Parathyroid adenoma (tissue), 2 donors: ENCODE results near the gene RHEBL1.

Experiments
- H2AFZ ChIP-seq: fragments of 300-600 bp; sonication (generic); one replicate; pipeline ENCODE4 v1.7.0; 2017; ENCODE audit warnings: antibody characterized with exemption, mild to moderate bottlenecking
- H3K27ac ChIP-seq: fragments of 300-600 bp; sonication (generic); one replicate; pipeline ENCODE4 v1.7.0; 2017
- H3K27me3 ChIP-seq: fragments of 300-600 bp; sonication (generic); one replicate; pipeline ENCODE4 v1.7.0; 2017; ENCODE audit warnings: low read length; ENCODE audit not compliant: control insufficient read depth, insufficient read depth
- H3K36me3 ChIP-seq: fragments of 300-600 bp; sonication (generic); one replicate; pipeline ENCODE4 v1.7.0; 2017; ENCODE audit warnings: low read length; ENCODE audit not compliant: control insufficient read depth, insufficient read depth
- H3K4me1 ChIP-seq: fragments of 300-600 bp; sonication (generic); one replicate; pipeline ENCODE4 v1.7.0; 2017; ENCODE audit warnings: control low read depth
- H3K4me2 ChIP-seq: fragments of 300-600 bp; sonication (generic); one replicate; pipeline ENCODE4 v1.7.0; 2017; ENCODE audit warnings: low read length
- H3K4me3 ChIP-seq: fragments of 300-600 bp; sonication (generic); one replicate; pipeline ENCODE4 v1.7.0; 2017; ENCODE audit warnings: low read depth, low read length
- H3K79me2 ChIP-seq: fragments of 300-600 bp; sonication (generic); one replicate; pipeline ENCODE4 v1.7.0; 2017; ENCODE audit warnings: control low read depth
- H3K9ac ChIP-seq: fragments of 300-600 bp; sonication (generic); one replicate; pipeline ENCODE4 v1.7.0; 2017; ENCODE audit warnings: mild to moderate bottlenecking
- H3K9me3 ChIP-seq: fragments of 300-600 bp; sonication (generic); one replicate; pipeline ENCODE4 v1.7.0; 2017; ENCODE audit warnings: low read length; ENCODE audit not compliant: control insufficient read depth
- CTCF ChIP-seq: fragments of 300-600 bp; sonication (generic); IDR thresholded peaks from one replicate; pipeline ENCODE4 v1.7.0; 2017; ENCODE audit warnings: antibody characterized with exemption, mild to moderate bottlenecking
- donor health status: primary hyperparathyroidism.

Gene RHEBL1

GRCh38 chr12:49043241-49043640 is 26.5 kb downstream of the RHEBL1 start:
- Histone ChIP-seq H3K27ac (no peak overlapping the region), H3K4me3 (no peak overlapping the region), H3K9me3 (no peaks in the 10 kb centered on the region), H3K9ac (no peak overlapping the region), H3K27me3 (no peaks in the 10 kb centered on the region), H2AFZ (no peak overlapping the region), H3K36me3 (no peaks in the 10 kb centered on the region), H3K4me1 (no peaks in the 10 kb centered on the region), H3K79me2 (no peaks in the 10 kb centered on the region), H3K4me2 (no peak overlapping the region)
- TF ChIP-seq CTCF = no peak

- Histone ChIP-seq H3K79me2 (no peaks in the 10 kb centered on the region), H3K9ac (no peak overlapping the region), H3K9me3 (no peaks in the 10 kb centered on the region), H2AFZ (no peak overlapping the region), H3K27ac (no peak overlapping the region), H3K4me2 (no peak overlapping the region), H3K36me3 (no peaks in the 10 kb centered on the region), H3K4me3 (no peak overlapping the region), H3K27me3 (no peaks in the 10 kb centered on the region), H3K4me1 (no peaks in the 10 kb centered on the region)
- no peak for TF ChIP-seq CTCF
These were observed 27.8 kb downstream of the RHEBL1 start for GRCh38 chr12:49041881-49042484.

GRCh38 chr12:49041036-49041880 is 28.5 kb downstream of the RHEBL1 start:
- Histone ChIP-seq H3K27ac (no peak overlapping the region), H3K36me3 (no peaks in the 10 kb centered on the region), H3K79me2 (no peaks in the 10 kb centered on the region), H3K9ac (no peak overlapping the region), H3K4me2 (no peak overlapping the region), H3K4me1 (no peaks in the 10 kb centered on the region), H3K4me3 (no peak overlapping the region), H3K27me3 (no peaks in the 10 kb centered on the region), H3K9me3 (no peaks in the 10 kb centered on the region), H2AFZ (no peak overlapping the region)
- no peak for TF ChIP-seq CTCF

GRCh38 chr12:49040364-49040855 is 29.4 kb downstream of the RHEBL1 start:
- Histone ChIP-seq H3K79me2 (no peaks in the 10 kb centered on the region), H3K27ac (no peak overlapping the region), H3K4me3 (no peak overlapping the region), H3K4me1 (no peaks in the 10 kb centered on the region), H2AFZ (no peak overlapping the region), H3K36me3 (no peaks in the 10 kb centered on the region), H3K4me2 (no peak overlapping the region), H3K9ac (no peak overlapping the region), H3K9me3 (no peaks in the 10 kb centered on the region), H3K27me3 (no peaks in the 10 kb centered on the region)
- no peak for TF ChIP-seq CTCF
